Stimulated activated CD8-positive, alpha-beta memory T cell treated with anti-CD3 and anti-CD28 coated beads, Interleukin-12 subunit alpha, Interleukin-12 subunit beta, amount 100 ng/mL, for 4 hours (primary cell): ENCODE data around the gene TIE1.
A peak's percentile ranks its signal among the peaks of the same experiment; 100 is the strongest.
"Not testable (repeated sequence)": the region's sequence is repeated elsewhere in the genome, so short reads cannot be mapped to it uniquely, and the experiment has no call there.

ENCODE experiments used
- DNase-seq: peaks from one replicate; pipeline ENCODE4 v3.0.0-alpha.2; 2020; ENCODE audit warnings: low read depth

The TIE1 gene

DNA sequence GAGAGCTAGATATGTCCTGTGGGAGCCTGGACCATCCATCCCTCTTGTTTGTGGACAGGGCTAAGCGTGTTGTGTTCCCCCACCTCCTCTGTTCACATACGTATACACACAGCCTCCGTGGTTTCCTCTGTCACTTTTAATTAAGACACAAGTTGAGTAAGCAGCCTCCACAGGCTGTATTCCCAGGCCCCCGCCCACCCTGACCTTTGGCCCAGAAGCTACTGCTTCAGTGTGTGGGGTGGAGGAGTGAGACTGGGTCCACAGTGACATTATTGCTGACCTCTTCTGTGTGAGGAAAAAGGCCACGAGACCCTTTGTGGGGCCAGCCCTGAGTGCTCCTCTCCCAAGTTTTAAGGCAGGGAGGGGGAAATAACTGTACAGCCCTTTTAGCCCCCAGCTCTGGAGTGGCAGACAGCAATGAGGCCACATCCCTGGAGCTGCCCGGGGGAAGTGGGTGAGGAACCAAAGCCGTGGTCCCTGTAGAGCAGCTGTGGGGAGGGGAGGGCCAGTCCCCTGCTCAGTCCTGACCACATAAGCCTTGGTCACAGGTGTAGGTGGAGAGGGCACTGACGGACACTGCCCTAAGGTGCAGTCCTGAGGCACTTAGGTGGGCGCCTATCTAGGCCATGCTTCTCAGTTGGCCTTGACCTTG is 62.6 kb downstream of the TIE1 start:
- no peak for DNase-seq

GRCh38 chr1:43363935-43364525 is 63.2 kb downstream of the TIE1 start:
- DNase-seq, result no peak

DNA sequence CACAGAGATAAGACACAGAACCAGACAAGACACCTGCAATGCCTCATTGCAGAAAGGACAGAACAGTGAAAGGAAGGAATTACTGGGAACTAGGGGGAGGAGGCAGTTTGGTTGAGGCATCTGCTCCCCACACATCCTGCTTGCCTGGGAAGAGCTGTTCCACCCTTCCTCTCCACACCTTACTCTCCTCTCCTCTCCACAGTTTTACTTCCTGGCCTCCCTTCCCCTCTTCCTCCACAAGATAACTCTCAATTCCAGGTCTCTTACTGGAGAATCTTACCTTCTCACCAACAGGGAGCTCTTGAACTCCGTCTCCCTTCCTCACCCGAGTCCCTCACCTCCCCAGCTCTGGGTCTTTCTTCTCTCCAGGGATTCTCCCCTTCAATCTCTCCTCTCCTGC is 64.9 kb downstream of the TIE1 start:
- DNase-seq, result no peak

GRCh38 chr1:43366179-43366578 is 65.4 kb downstream of the TIE1 start:
- DNase-seq, result no peak

DNA sequence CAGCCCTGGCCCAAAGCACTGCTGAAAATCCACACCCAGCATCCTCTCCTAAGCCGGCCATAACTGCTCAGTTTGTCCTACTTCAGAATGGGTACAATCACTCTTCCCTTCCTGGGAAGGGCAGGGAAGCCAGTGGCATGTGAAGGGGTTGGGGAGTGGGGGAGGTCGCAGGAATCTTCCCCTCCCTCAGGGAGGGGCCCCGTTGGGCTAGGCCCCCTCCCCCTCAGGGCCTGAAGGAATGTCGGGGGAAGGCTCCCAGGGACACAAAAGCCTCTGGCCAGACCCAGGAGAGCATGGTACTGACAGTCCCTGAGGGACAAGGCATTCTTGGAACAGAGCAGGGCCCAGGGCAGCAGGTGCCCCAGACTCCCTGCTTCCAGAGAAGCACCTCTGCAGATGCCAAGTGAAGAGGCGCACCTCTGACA is 65.8 kb downstream of the TIE1 start:
- DNase-seq, result no peak

DNA sequence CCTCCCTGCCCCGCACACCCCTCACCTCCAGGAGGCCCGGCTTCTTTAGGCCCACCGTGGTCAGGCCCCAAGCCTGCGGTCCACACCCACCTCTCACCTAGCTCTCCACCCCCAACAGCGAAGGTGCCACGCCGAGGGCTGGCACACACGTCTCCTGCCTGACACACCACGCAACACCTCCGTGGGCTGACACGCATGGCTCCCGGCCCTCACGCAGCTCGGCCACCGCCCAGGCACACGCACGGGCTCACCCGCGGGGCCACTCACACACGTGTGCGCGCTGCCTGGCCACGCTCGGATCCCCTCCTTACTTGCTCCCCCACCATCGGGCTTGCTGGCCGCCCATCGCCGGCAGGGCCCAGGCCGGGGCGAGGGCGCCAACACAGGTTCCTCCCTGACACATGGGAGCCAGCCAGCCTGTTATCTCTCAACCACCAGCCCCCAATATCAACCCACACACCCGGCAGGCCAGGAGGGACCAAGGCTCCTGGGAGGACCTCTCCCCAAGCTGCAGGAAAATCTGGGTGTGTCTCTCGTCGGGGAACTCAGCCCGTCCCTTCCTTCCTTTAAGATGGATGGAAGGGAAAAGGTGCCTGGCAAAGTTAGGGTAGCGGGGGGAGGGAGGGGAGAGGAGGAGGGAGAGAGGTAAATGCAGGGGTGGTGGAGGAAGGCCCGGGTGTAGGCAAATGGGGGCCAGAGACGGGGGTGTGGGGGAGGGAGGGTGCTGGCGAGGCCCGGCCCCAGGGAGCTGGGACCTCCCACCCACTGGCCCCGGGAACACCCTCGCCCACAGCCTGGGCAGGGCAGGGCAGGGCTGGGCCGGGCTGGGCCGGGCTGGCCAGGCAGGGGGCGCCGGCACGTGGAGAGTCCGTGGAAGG is 66.5 kb downstream of the TIE1 start:
- DNase-seq, result no peak

DNA sequence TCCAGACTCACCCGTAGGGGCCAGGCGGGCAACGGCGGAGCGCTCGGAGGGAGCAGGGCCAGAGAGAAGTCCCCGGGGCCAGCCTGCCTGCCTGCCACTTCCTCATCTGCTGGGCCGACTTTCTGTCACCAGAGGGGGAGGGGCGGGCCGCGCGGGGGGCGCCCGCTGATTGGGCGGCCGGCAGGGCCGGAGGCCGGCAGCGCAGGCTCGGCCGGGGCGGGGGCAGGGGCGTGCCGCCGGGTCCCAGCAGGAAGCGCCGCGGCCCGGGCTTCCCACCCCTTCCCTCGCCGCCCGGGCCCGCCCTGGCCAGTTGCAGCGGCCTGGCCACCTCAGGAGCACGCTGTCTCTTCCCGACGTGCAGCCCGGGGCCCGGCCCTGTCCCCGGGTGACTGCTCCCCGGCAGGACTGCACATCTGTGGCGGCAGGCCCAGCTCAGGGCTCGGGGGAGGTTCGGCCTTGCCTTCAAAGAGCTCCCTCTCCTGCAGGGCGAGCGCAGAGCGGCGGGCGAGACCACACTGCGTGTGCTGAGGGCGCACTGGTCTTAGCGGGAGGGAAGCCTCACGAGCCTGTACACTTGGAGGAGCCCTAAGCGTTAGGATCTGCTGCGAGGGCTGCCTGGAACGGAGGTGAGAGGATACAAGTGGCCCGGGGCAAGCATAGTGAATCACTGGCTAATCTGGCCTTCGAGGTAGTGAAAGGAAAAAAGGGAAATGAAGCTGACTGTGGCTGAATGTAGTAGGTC is 67.3 kb downstream of the TIE1 start, which contains the start of gene ELOVL1:
ELOVL1 (minus strand) TSS at position 108 of the 742 bp plus-strand sequence. CDS start 2,402 bp downstream, outside the sequence.
- peak; percentile 81 for DNase-seq

- DNase-seq, result no peak
These were observed 67.9 kb downstream of the TIE1 start for GRCh38 chr1:43368646-43369020.

DNA sequence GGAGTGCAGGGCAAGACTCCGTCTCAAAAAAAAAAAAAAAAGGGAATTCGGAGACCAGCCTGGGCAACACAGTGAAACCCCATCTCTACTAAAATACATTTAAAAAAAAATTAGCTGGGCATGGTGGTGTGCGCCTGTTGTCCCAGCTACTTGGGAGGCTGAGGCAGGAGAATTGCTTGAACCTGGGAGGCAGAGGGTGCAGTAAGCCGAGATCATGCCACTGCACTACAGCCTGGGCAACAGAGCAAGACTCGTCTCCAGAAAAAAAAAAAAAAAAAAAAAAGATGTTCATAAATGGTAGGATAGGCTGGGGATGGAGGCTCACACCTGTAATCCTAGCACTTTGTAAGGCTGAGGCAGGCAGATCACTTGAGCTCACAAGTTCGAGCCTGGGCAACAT is 69.0 kb downstream of the TIE1 start:
- DNase-seq, result not testable (repeated sequence)

GRCh38 chr1:43370564-43370963 is 69.8 kb downstream of the TIE1 start:
- no peak for DNase-seq

DNA sequence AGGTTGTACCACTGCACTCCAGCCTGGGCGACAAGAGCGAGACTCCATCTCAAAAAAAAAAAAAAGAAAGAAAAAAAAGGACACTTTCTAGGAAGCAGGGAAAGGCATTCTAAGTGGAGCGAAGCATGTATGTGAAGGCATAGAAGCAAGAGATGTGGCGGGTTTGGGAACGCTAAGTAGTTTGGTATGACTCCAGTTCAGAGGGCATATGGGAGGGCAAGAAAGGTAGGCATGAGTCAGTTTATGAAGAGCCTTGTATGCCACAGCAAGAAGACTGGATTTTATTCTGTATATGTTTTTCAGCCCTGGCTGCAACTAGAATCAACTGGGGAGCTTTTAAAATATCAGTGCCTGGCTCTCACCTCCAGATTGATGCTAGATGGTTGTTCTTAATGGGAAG is 71.4 kb downstream of the TIE1 start:
- no peak for DNase-seq
